ENCODE measurements around the gene C15orf39. TPM values are rescaled to one million over a fixed set of nuclear protein-coding genes. Genes with fewer than 3 reads are reported as not detected.

Gene C15orf39
- total RNA-seq, 1 donor from 2014 or later, result 7.0 TPM

GRCh38 chr15:75198560-75199356, 2.9 kb upstream of the C15orf39 start:
- DNase-seq, result peak; percentile 44

DNA sequence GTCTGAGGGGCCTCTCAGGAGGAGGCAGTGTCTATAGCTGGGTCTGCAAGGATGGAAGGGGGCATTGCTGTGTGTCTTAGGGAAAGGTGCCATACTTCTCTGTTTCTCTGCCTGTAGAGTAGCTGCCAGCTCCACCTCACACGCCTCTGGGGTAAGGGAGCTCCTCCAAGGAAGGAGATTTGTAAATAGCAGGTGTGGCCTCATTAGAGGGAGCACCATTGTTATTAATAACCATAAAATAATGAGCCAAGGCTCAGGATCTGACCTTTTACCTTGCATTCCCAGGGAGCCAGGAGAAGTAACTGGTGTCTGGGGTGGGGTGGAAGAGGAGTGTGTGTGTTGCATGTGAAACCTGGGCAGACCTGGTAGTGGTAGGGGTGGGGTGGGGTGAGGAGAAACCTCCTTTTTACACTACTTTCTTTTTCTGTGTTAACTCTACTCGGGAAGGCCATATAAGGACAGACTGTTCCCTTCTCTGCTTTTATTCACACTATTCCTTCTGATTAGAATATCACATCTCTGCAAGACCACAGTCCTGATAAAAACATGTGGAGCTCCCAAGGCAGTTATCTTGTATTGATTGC, 2.2 kb upstream of the C15orf39 start:
- DNase-seq, result no peak

DNA sequence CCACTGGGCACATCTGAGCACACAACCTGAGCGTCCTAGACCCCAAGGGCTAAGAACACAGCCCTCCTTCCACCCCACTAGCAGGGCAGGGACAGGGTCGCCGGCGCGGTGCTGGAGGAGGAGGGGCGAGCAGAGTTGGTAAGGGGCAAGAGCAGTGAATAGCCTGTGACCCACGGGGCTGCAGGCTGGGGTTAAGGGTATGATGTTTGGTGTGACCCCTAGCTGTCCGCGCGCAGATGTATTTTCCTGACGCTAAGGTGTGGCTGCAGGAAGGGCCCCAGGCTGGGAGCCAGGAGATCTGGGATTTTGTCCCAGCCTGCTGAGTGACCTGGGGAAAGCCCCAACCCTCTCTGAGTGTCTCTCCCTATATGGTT, 1.3 kb upstream of the C15orf39 start:
- no peak for DNase-seq

DNA sequence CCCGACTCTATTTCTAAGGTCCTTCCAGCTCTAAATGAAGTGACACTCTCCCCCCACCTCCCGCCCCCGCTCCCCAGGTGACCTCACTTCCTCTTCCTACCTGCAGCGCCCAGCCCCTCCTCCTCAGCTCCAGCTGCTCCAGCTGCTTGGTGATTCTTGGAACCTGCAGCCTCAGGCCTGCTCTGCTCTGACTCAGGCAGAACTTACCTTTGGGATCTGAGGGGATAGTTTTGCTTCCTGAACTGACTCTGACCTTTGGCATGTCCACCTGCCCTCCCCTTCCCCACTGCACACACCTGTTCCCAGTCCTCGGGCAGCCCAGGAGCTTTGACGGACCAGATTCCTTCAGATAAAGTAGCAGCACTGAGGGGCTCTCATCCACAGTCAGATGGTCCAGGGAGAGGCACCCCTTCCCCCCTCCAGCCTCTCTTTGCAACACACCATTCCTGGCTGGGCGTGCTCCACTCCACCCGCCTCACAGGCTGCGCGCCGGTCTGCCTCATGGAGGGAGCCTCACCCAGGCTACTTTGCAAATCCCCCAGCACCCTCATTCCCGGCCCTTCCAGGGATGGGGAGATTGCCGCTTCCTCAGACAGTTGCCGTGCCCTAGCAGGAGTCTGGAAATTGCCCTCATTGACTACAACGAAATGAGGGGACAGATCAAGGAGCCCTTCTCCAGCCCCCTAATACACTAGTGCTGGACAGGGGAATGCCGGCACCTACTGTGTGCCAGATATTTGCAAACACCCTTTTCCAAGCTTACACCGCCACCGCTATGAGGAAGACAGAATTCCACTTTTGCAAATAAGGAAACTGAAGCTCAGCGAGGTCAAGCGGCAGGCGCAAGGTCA, 692 bp upstream of the C15orf39 start:
- DNase-seq, result no peak

GRCh38 chr15:75202251-75203016, 752 bp downstream of the C15orf39 start:
- DNase-seq, result peak; percentile 76

- DNase-seq, result peak; percentile 56
Measured at GRCh38 chr15:75203017-75203907, 1.6 kb downstream of the C15orf39 start.

- DNase-seq, result no peak
Measured at GRCh38 chr15:75203908-75204263, 2.2 kb downstream of the C15orf39 start.

DNA sequence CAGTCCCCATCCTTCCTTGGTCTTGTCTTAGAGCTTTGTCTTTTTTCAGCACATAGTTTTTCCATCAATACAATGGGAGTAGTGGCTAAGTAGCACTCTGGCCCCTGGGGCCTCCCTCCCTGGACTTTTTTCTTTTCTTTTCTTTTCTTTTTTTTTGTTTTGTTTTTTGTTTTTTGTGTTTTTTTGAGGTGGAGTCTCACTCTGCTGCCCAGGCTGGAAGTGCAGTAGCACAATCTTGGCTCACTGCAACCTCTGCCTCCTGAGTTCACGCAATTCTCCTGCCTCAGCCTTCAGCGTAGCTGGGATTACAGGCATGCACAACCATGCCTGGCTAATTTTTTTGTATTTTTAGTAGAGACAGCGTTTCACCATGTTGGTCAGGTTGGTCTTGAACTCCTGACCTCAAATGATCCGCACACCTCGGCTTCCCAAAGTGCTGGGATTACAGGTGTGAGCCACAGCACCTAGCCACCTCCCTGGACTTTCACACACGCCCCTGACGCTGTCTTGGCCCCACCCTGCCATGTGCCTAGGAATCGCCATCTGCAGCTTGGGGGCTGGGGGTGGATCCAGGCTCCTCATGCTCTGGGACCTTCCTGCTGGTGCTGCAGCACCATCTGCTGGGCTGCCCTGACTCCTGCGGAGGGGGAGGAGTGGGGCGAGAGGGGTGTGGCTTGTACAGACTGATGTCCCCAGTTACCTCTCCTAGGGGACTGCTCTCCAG, 2.8 kb downstream of the C15orf39 start:
- peak; percentile 96 for DNase-seq

GRCh38 chr15:75205064-75205395, 3.3 kb downstream of the C15orf39 start:
- DNase-seq, result no peak

- no peak for DNase-seq
Measured at GRCh38 chr15:75206006-75206405, 4.3 kb downstream of the C15orf39 start.

DNA sequence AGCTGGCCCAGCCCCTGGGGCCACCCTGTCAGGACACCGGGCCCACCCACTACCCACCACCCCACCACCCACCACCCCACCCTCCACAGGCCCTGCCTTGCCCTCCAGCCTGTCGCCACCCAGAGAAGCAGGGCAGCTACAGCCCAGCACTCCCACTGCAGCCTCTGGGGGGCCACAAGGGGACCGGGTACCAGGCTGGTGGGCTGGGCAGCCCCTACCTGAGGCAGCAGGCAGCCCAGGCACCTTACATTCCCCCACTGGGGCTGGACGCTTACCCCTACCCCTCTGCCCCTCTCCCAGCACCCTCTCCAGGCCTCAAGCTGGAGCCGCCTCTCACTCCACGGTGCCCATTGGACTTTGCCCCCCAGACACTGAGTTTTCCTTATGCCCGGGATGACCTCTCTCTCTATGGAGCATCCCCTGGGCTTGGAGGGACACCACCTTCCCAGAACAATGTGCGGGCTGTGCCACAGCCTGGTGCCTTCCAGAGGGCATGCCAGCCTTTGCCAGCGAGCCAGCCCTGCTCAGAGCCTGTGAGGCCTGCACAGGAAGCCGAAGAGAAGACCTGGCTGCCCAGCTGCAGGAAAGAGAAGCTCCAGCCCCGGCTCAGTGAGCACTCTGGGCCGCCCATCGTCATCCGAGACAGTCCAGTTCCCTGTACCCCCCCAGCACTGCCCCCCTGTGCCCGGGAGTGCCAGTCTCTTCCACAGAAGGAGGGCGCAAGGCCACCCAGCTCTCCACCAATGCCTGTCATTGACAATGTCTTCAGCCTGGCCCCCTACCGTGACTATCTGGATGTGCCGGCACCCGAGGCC, 5.3 kb downstream of the C15orf39 start:
- no peak for DNase-seq

DNA sequence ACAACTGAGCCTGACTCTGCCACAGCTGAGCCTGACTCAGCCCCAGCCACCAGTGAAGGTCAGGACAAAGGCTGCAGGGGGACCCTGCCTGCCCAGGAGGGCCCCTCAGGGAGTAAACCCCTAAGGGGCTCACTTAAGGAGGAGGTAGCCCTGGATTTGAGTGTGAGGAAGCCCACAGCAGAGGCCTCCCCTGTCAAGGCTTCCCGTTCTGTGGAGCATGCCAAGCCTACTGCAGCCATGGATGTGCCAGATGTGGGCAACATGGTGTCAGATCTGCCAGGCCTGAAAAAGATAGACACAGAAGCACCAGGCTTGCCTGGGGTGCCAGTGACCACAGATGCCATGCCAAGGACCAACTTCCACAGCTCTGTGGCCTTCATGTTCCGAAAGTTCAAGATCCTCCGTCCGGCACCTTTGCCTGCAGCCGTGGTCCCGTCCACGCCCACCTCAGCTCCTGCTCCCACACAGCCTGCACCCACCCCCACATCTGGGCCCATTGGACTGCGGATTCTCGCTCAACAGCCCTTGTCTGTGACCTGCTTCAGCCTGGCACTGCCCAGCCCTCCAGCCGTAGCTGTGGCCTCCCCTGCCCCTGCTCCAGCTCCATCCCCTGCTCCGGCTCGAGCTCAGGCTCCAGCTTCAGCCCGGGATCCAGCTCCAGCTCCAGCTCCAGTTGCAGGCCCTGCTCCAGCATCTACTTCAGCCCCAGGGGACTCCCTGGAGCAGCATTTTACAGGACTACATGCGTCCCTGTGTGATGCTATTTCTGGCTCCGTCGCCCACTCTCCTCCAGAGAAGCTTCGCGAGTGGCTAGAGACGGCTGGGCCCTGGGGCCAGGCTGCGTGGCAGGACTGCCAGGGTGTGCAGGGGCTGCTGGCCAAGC, 6.2 kb downstream of the C15orf39 start:
- no peak for DNase-seq

DNA sequence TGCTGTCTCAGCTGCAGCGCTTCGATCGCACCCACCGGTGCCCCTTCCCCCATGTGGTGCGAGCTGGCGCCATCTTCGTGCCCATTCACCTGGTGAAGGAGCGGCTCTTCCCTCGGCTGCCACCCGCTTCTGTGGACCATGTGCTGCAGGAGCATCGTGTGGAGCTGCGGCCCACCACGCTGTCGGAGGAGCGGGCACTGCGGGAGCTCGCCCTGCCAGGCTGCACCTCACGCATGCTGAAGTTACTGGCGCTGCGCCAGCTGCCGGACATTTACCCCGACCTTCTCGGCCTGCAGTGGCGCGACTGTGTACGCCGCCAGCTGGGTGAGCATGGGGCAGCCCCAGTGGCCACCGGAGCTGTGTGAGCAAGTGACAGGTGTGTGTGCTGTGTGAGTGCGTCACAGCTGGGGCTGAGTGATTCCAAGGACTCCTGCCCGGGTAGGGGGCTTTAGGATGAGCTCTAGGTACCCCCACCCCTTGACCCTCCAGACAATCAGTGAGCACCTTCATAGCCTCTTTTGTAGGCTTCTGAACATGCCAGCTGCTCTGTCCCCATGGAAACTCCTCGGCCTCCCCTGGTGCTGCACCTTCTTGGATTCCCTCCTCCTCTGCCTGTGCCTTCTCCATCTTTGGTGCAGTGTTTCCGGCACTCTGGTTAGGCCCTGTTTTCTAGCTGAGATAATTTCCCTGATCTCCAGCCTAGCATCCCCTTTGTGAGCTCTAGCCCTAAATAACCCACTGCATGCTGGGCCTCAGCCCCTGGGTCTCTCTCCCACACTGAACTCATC, 7.0 kb downstream of the C15orf39 start:
- DNase-seq, result no peak

- no peak for DNase-seq
Measured at GRCh38 chr15:75209289-75209676, 7.6 kb downstream of the C15orf39 start.

GRCh38 chr15:75210811-75211230, 9.1 kb downstream of the C15orf39 start:
- DNase-seq, result no peak

DNA sequence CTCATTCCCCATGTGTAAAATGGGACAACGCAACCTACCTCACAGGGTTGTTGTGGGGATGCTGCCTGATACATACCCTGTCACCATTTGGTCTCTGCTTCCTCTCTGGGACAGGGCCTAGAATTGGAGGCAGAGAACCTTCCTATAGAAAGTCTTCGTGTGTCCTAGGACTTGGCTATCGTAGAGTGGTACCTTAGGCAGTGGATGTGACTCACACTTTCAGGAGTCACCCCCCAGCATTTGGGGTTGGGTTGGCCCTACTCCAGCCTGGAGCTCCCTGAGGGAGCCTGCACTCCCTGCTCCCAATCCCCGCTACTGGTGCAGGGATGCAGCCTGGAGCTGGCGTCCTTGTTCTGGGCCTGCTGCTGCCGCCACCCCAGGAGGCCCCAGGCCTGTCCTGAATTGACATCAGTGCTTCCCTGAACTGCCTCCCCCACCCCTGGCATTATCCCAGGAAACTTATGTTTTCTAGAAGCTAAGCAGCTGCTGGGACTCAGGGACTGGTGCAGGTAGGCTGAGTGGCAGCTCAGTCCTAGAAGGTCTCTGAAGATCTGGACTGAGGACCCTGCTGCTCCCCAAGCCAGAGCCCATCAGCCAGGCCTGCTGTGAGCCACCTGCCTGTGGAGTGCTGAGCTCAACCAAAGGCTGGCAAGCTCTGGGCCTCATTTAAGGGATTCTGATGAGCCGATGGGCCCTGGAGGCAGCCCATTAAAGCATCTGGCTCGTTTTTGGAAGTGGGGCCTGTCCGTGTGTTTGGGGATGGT, 9.9 kb downstream of the C15orf39 start:
- DNase-seq, result no peak

DNA sequence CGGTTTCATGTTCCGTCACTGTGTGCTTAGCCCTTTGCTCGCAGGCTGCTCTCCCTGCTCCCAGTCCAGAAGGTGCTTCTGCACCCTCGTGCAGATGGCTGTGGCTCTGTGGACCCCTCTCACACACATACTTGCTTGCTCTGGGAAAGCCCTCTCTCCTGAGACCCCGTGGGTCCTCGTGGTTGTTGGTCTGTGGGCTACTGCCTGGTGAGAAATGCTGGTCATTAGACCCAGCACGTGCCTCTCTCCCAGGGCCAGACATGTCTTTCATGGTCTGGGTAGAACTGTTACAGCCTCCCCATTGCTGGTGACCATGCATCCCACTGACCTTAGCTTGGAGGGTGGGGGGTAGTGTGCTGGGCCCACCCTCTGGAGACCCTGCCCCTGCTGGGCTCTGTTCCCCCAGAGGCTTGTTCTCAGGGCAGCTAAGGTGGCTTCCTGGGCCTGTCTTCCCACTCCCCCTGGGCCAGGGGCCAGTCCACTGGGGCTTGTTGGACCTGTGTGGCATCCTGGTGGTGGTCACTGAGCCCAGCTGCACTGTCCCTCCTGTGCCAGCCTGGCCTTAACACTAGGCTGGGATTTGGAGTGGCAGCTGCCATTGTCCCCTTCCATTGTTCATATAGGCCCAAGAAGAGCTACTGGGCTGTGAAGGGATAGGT, 10.6 kb downstream of the C15orf39 start:
- no peak for DNase-seq
